ENCODE results near the gene KCTD11. TPM values are rescaled to one million over a fixed set of nuclear protein-coding genes. Genes with fewer than 3 reads are reported as not detected.
"Not testable (repeated sequence)": the region's sequence is repeated elsewhere in the genome, so short reads cannot be mapped to it uniquely, and the experiment has no call there.

The KCTD11 gene
- total and polyA plus RNA-seq, 8 donors = 3.4 to 7.2 (median 5.3) TPM

GRCh38 chr17:7329997-7330637 lies 21.8 kb upstream of the KCTD11 start:
- H3K27ac ChIP-seq = peak overlapping the region; percentile 71 to 91 (median 82)
- DNase-seq = peak; percentile 55 to 86 (median 78)
- 1% methylated on average over 33 to 34 of the region's 34 CpGs for WGBS, 2 donors
- H3K4me3 ChIP-seq = peak overlapping the region; percentile 87 to 98 (median 96)
- no peak for FAIRE-seq
- H3K9me3 ChIP-seq = no peaks in the 10 kb centered on the region
- peak; percentile 36 to 72 (median 62) for ATAC-seq
- no peak for TF ChIP-seq CTCF (IDR thresholded peaks at IDR 0.05)
- no peaks in the 10 kb centered on the region for H3K36me3 ChIP-seq
- H3K27me3 ChIP-seq = no peaks in the 10 kb centered on the region
- intact Hi-C loops (cut with DNase I) = no loop called here
- peaks cover 0 to 11% (median 4%) of the 10 kb centered on the region in 3 donors for H3K4me1 ChIP-seq

- ATAC-seq = no peak
- no peak for FAIRE-seq
- peak in 3 of 6 donors; percentile 22 to 81 (median 26) for DNase-seq
- Histone ChIP-seq H3K4me1 (peaks cover 0 to 11% (median 4%) of the 10 kb centered on the region in 3 donors), H3K27me3 (no peaks in the 10 kb centered on the region), H3K27ac (peak overlapping the region in 3 of 4 donors; percentile 71 to 91 (median 90)), H3K36me3 (no peaks in the 10 kb centered on the region), H3K4me3 (peak overlapping the region in 3 of 4 donors; percentile 95 to 98 (median 98)), H3K9me3 (no peaks in the 10 kb centered on the region)
- intact Hi-C loops (cut with DNase I) = no loop called here
- WGBS, 2 donors = 53 to 54% methylated on average over 13 of the region's 13 CpGs
- TF ChIP-seq CTCF (IDR thresholded peaks at IDR 0.05) = no peak
These were observed 21.3 kb upstream of the KCTD11 start for GRCh38 chr17:7330638-7331015.

GRCh38 chr17:7332111-7332510 lies 19.9 kb upstream of the KCTD11 start:
- no peak for ATAC-seq
- no peaks in the 10 kb centered on the region for H3K36me3 ChIP-seq
- DNase-seq = peak in 2 of 6 donors; percentile 10 to 29
- no peak for TF ChIP-seq CTCF (IDR thresholded peaks at IDR 0.05)
- H3K4me1 ChIP-seq = peaks cover 0 to 11% (median 4%) of the 10 kb centered on the region in 3 donors
- H3K27ac ChIP-seq = no peak overlapping the region
- FAIRE-seq = no peak
- no peaks in the 10 kb centered on the region for H3K27me3 ChIP-seq
- intact Hi-C loops (cut with DNase I) = no loop called here
- 40 to 49% methylated on average over 7 of the region's 7 CpGs for WGBS, 2 donors
- no peak overlapping the region for H3K4me3 ChIP-seq
- H3K9me3 ChIP-seq = no peaks in the 10 kb centered on the region

GRCh38 chr17:7332600-7333069 lies 19.3 kb upstream of the KCTD11 start:
- ATAC-seq; H3K36me3 ChIP-seq; H3K27ac ChIP-seq; H3K4me3 ChIP-seq; H3K27me3 ChIP-seq; H3K9me3 ChIP-seq; FAIRE-seq; intact Hi-C loops (cut with DNase I); DNase-seq: not testable (repeated sequence)
- WGBS, 2 donors = 47 to 60% methylated on average over 14 of the region's 14 CpGs
- peaks cover 0 to 11% (median 4%) of the 10 kb centered on the region in 3 donors for H3K4me1 ChIP-seq

GRCh38 chr17:7334938-7335538 lies 16.9 kb upstream of the KCTD11 start:
- peaks cover 0 to 4% (median 3%) of the 10 kb centered on the region in 3 donors for H3K4me1 ChIP-seq
- no peaks in the 10 kb centered on the region for H3K9me3 ChIP-seq
- no peak for FAIRE-seq
- H3K4me3 ChIP-seq = no peak overlapping the region
- no peaks in the 10 kb centered on the region for H3K27me3 ChIP-seq
- H3K27ac ChIP-seq = no peak overlapping the region
- ATAC-seq = no peak
- DNase-seq = peak in 1 of 6 donors; percentile 34
- H3K36me3 ChIP-seq = no peaks in the 10 kb centered on the region
- 64 to 67% methylated on average over 3 of the region's 3 CpGs for WGBS, 2 donors
- intact Hi-C loops (cut with DNase I) = no loop called here
- TF ChIP-seq CTCF (IDR thresholded peaks at IDR 0.05) = no peak

GRCh38 chr17:7335765-7336164 lies 16.2 kb upstream of the KCTD11 start:
- intact Hi-C loops (cut with DNase I); FAIRE-seq; DNase-seq; H3K36me3 ChIP-seq; H3K9me3 ChIP-seq; H3K27ac ChIP-seq; H3K27me3 ChIP-seq; H3K4me1 ChIP-seq; H3K4me3 ChIP-seq; ATAC-seq: not testable (repeated sequence)
- 75 to 83% methylated on average over 13 of the region's 13 CpGs for WGBS, 2 donors
